ENCODE data around the gene FBXO17. TPM values are rescaled to one million over a fixed set of nuclear protein-coding genes. Genes with fewer than 3 reads are reported as not detected.
"Not testable (repeated sequence)": the region's sequence is repeated elsewhere in the genome, so short reads cannot be mapped to it uniquely, and the experiment has no call there.

FBXO17 gene
- polyA plus RNA-seq, 3 donors from 2014 or later: not detected

DNA sequence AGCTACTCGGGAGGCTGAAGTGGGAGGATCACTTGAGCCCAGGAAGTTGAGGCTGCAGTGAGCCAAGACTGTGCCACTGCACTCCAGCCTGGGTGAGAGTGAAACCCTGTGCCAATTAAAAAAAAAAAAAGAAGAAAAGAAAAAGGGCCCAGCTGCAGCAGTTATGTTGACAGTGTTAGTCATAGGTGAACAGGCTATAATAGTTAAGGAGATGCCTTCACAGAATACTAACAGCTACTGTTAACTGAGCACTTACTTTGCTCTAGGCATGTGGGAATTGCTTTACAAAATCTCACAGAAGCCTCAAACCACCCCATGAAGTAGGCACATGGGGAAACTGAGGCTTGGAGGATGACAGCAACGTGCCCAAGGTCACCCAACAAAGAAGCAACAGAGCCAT lies 3.9 kb downstream of the FBXO17 start:
- H3K4me3 Mint-ChIP-seq: no peak overlapping the region
- H3K4me1 Mint-ChIP-seq: peaks cover 7 to 8% of the 10 kb centered on the region in 2 donors
- H3K27ac Mint-ChIP-seq: no peak overlapping the region
- H3K36me3 Mint-ChIP-seq: no peaks in the 10 kb centered on the region
- H3K27me3 Mint-ChIP-seq (ENCODE audit: low read depth in 3 of 3): peaks cover 3 to 15% (median 9%) of the 10 kb centered on the region in 3 donors
- H3K9me3 Mint-ChIP-seq: peaks cover 0 to 2% (median 0%) of the 10 kb centered on the region in 6 donors
- no peak for DNase-seq

DNA sequence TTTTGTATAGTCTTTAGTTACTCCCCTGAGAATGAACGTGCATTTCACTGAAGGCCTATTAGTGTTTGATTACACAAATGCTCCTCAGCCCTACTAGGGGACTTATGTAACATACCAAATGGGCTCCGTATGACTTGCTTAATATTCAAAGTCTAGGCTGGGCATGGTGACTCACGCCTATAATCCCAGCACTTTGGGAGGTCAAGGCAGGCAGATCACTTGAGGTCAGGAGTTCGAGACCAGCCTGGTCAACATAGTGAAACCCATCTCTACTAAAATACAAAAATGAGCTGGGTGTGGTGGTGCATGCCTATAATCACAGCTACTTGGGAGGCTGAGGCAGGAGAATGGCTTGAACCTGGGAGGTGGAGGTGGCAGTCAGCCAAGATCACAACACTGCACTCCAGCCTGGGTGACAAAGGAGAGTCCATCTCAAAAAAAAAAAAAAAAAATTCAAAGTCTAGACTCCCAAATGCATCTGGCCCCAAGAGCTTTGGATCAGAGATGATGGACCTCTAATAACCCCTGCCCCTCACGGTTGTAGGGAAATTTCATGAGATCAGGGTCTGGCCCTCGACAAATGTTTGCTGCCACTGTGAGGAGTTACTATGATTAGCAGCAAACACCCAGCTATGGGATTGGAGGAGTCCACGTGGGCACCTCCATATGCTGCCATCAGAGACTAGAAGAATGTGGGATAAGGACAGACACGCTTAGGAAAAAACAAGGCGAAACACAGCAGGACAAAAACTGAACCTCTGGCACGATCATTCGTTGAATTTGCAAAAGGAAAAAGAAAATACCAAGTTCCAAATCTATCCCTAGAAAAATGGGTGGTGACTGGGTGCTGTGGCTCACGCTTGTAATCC lies 4.6 kb downstream of the FBXO17 start:
- Mint-ChIP-seq H3K4me3 (no peak overlapping the region), H3K27ac (no peak overlapping the region), H3K36me3 (no peaks in the 10 kb centered on the region), H3K4me1 (peaks cover 4 to 8% of the 10 kb centered on the region in 2 donors), H3K27me3 (ENCODE audit: low read depth in 3 of 3) (peaks cover under 1 to 12% (median 8%) of the 10 kb centered on the region in 3 donors), H3K9me3 (peaks cover 0 to 2% (median 0%) of the 10 kb centered on the region in 6 donors)
- DNase-seq: no peak

GRCh38 chr19:38966149-38966548 lies 9.4 kb downstream of the FBXO17 start:
- not testable (repeated sequence) for H3K27ac Mint-ChIP-seq; H3K9me3 Mint-ChIP-seq; H3K27me3 Mint-ChIP-seq (ENCODE audit: low read depth in 3 of 3)

GRCh38 chr19:38964738-38965137 lies 10.8 kb downstream of the FBXO17 start:
- Mint-ChIP-seq H3K4me1 (peaks cover 6 to 9% of the 10 kb centered on the region in 2 donors), H3K27ac (no peak overlapping the region), H3K4me3 (no peak overlapping the region), H3K9me3 (no peaks in the 10 kb centered on the region), H3K36me3 (no peaks in the 10 kb centered on the region), H3K27me3 (ENCODE audit: low read depth in 3 of 3) (peaks cover 3 to 5% (median 4%) of the 10 kb centered on the region in 3 donors)
- DNase-seq: no peak

More at GRCh38 chr19:38966149-38966548, 9.4 kb downstream of the FBXO17 start:
- not testable (repeated sequence) for H3K4me3 Mint-ChIP-seq, DNase-seq, H3K4me1 Mint-ChIP-seq, H3K36me3 Mint-ChIP-seq

DNA sequence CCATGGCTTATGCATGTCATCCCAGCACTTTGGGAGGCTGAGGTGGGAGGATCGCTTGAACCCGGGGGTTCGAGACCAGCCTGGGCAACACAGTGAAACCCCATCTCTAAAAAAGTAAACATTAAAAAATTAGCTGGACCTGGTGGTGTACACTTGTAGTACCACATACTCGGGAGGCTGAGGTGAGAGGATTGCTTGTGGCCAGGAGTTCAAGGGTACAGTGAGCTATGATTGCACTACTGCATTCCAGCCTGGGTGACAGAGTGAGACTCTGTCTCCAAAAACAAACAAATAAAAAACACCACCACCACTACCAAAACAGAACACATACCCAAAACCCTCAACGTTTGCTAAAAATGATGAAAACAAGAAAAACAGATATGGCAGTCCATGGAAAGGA lies 15.9 kb downstream of the FBXO17 start:
- Mint-ChIP-seq H3K4me3 (no peak overlapping the region), H3K27ac (no peak overlapping the region), H3K36me3 (no peaks in the 10 kb centered on the region), H3K9me3 (no peaks in the 10 kb centered on the region), H3K27me3 (ENCODE audit: low read depth in 3 of 3) (peaks cover 0 to 4% (median 2%) of the 10 kb centered on the region in 3 donors), H3K4me1 (peaks cover 6 to 9% of the 10 kb centered on the region in 2 donors)
- DNase-seq: no peak

GRCh38 chr19:38958301-38958700 lies 17.2 kb downstream of the FBXO17 start:
- Mint-ChIP-seq H3K27me3 (ENCODE audit: low read depth in 3 of 3) (peaks cover 2 to 4% (median 2%) of the 10 kb centered on the region in 3 donors), H3K4me1 (peaks cover 6 to 9% of the 10 kb centered on the region in 2 donors), H3K4me3 (no peak overlapping the region), H3K27ac (no peak overlapping the region), H3K36me3 (no peaks in the 10 kb centered on the region), H3K9me3 (no peaks in the 10 kb centered on the region)
- no peak for DNase-seq

DNA sequence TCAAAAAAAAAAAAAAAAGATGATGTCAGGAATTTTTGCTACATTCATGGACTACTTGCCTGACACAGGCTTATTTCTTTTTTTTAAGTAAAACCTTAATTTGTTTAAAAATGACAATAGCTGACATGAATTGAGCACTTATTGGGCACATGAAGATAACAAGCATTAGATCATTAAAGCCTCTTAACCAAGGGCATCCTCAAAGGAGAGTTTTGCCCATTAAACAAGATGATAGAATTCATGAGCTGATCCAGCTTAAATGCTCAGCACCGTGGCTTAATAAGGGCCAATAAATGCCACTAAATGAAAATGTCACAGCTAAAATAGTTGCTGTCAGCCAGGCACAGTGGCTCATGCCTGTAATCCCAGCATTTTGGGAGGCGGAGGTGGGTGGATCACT lies 19.3 kb downstream of the FBXO17 start:
- DNase-seq: no peak
- no peak overlapping the region for H3K4me3 Mint-ChIP-seq
- H3K9me3 Mint-ChIP-seq: peaks cover 0 to 2% (median 0%) of the 10 kb centered on the region in 6 donors
- peaks cover 0 to 7% (median 7%) of the 10 kb centered on the region in 3 donors for H3K27me3 Mint-ChIP-seq (ENCODE audit: low read depth in 3 of 3)
- H3K27ac Mint-ChIP-seq: no peak overlapping the region
- H3K36me3 Mint-ChIP-seq: peaks cover 0 to 4% (median 0%) of the 10 kb centered on the region in 3 donors
- peaks cover 4 to 6% of the 10 kb centered on the region in 2 donors for H3K4me1 Mint-ChIP-seq

DNA sequence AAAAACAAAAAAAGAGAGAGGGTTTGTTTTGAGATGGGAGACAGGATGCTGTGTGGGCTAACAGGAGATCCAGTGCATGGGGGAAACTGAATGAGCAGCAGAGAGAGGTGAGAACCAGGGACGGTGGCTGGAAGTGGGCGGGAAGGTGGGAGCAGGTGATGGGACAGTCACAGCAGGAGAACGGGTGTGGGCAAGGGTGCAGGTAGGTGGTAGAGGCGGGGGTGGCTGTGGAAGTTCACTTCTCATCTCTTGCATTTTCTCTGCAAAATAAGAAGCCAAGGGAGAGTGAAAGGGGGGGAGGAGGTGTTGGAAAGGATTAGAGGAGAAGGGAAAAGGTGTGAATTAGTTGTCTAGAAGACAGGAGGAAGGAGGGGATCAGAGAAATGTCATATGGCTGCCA lies 21.9 kb downstream of the FBXO17 start:
- H3K27me3 Mint-ChIP-seq (ENCODE audit: low read depth in 3 of 3): peaks cover 3 to 10% (median 9%) of the 10 kb centered on the region in 3 donors
- peaks cover 0 to 4% (median 0%) of the 10 kb centered on the region in 3 donors for H3K36me3 Mint-ChIP-seq
- H3K9me3 Mint-ChIP-seq: peaks cover 0 to 2% (median 0%) of the 10 kb centered on the region in 6 donors
- H3K4me1 Mint-ChIP-seq: peaks cover 12 to 13% of the 10 kb centered on the region in 2 donors
- no peak overlapping the region for H3K4me3 Mint-ChIP-seq
- H3K27ac Mint-ChIP-seq: no peak overlapping the region
- DNase-seq: no peak

- Mint-ChIP-seq H3K27ac (peak overlapping the region in 1 of 6 donors; percentile 1), H3K4me3 (peak overlapping the region in 1 of 5 donors; percentile 53), H3K27me3 (ENCODE audit: low read depth in 3 of 3) (peaks cover 3 to 10% (median 8%) of the 10 kb centered on the region in 3 donors), H3K4me1 (peaks cover 12 to 15% of the 10 kb centered on the region in 2 donors), H3K9me3 (peaks cover 0 to 2% (median 0%) of the 10 kb centered on the region in 6 donors), H3K36me3 (peaks cover 0 to 4% (median 0%) of the 10 kb centered on the region in 3 donors)
- peak; percentile 33 to 50 (median 43) for DNase-seq
These were observed 23.0 kb downstream of the FBXO17 start for GRCh38 chr19:38952395-38953165.

GRCh38 chr19:38951187-38951586 lies 24.4 kb downstream of the FBXO17 start:
- Mint-ChIP-seq H3K4me1 (peaks cover 12 to 15% of the 10 kb centered on the region in 2 donors), H3K27ac (no peak overlapping the region), H3K4me3 (no peak overlapping the region), H3K9me3 (peaks cover 0 to 2% (median 0%) of the 10 kb centered on the region in 6 donors), H3K36me3 (peaks cover 0 to 4% (median 0%) of the 10 kb centered on the region in 3 donors), H3K27me3 (ENCODE audit: low read depth in 3 of 3) (peaks cover 3 to 10% (median 8%) of the 10 kb centered on the region in 3 donors)
- DNase-seq: no peak

- Mint-ChIP-seq H3K4me3 (peak overlapping the region; percentile 60 to 75 (median 66)), H3K27me3 (ENCODE audit: low read depth in 3 of 3) (peaks cover 3 to 10% (median 8%) of the 10 kb centered on the region in 3 donors), H3K9me3 (peaks cover 0 to 2% (median 0%) of the 10 kb centered on the region in 6 donors), H3K36me3 (peaks cover 0 to 4% (median 0%) of the 10 kb centered on the region in 3 donors), H3K27ac (no peak overlapping the region), H3K4me1 (peaks cover 12 to 15% of the 10 kb centered on the region in 2 donors)
- peak; percentile 66 to 74 (median 74) for DNase-seq
These were observed 25.8 kb downstream of the FBXO17 start for GRCh38 chr19:38949580-38950367.

GRCh38 chr19:38946229-38947010 lies 29.1 kb downstream of the FBXO17 start:
- DNase-seq: no peak
- H3K27ac Mint-ChIP-seq: no peak overlapping the region
- no peaks in the 10 kb centered on the region for H3K9me3 Mint-ChIP-seq
- peaks cover 3 to 4% (median 3%) of the 10 kb centered on the region in 3 donors for H3K27me3 Mint-ChIP-seq (ENCODE audit: low read depth in 3 of 3)
- peaks cover 6 to 11% of the 10 kb centered on the region in 2 donors for H3K4me1 Mint-ChIP-seq
- H3K36me3 Mint-ChIP-seq: no peaks in the 10 kb centered on the region
- no peak overlapping the region for H3K4me3 Mint-ChIP-seq
